WTC11 (cell line): ENCODE measurements around the gene RNF145.

Experiments
- CREB1 ChIP-seq: sonication (generic); formaldehyde crosslinking; IDR thresholded peaks from 2 replicates; pipeline ENCODE4 v1.8.0; 2023; ENCODE audit warnings: mild to moderate bottlenecking, missing genetic modification reagents
- CREM ChIP-seq: sonication (generic); formaldehyde crosslinking; IDR thresholded peaks from 2 replicates; pipeline ENCODE4 v1.8.1; 2022; ENCODE audit warnings: mild to moderate bottlenecking, missing genetic modification reagents, moderate library complexity
- CTCF ChIP-seq: fragments of 200-600 bp; IDR thresholded peaks from 2 replicates; pipeline ENCODE4 v1.8.0; 2022; ENCODE audit warnings: antibody characterized with exemption
- NR2C2 ChIP-seq: sonication (generic); formaldehyde crosslinking; IDR thresholded peaks from 2 replicates; pipeline ENCODE4 v1.8.0; 2022; ENCODE audit warnings: mild to moderate bottlenecking, missing genetic modification reagents
- ZNF263 ChIP-seq: sonication (generic); formaldehyde crosslinking; IDR thresholded peaks from 2 replicates; pipeline ENCODE4 v1.8.1; 2022; ENCODE audit warnings: low read depth, mild to moderate bottlenecking, moderate library complexity, missing genetic modification reagents
- ZSCAN18 ChIP-seq: fragments of 250-450 bp; sonication (Bioruptor Pico); IDR thresholded peaks from 2 replicates; pipeline ENCODE4 v2.1.2; 2022; ENCODE audit warnings: mild to moderate bottlenecking, moderate library complexity

GRCh38 chr5:159181152-159181551 is 28.2 kb downstream of the RNF145 start:
- TF ChIP-seq CTCF (no peak), NR2C2 (CRISPR knock-in tag) (no peak), ZSCAN18 (CRISPR knock-in tag) (no peak), ZNF263 (CRISPR knock-in tag) (no peak), CREB1 (CRISPR knock-in tag) (no peak), CREM (CRISPR knock-in tag) (no peak)
